ENCODE results near the gene FBXL16. TPM values are rescaled to one million over a fixed set of nuclear protein-coding genes. Genes with fewer than 3 reads are reported as not detected.

The FBXL16 gene
- total RNA-seq, 1 donor from 2014 or later, result 0.75 TPM

GRCh38 chr16:725041-725376, 19.4 kb upstream of the FBXL16 start:
- CTCF ChIA-PET, result no interaction called here

GRCh38 chr16:724188-725040, 18.8 kb upstream of the FBXL16 start:
- DNase-seq (no peak), ATAC-seq (ENCODE audit: low read depth) (no peak)
- Mint-ChIP-seq H3K36me3 (ENCODE audit: low read depth) (peaks cover 3% of the 10 kb centered on the region), H3K27me3 (no peaks in the 10 kb centered on the region), H3K4me3 (no peak overlapping the region), H3K4me1 (peaks cover 12% of the 10 kb centered on the region), H3K9me3 (no peaks in the 10 kb centered on the region), H3K27ac (no peak overlapping the region)
- intact Hi-C loops (cut with micrococcal nuclease), result loop anchor here (5.0 kb wide), 2 partner anchors 83 to 248 kb away; partner anchors contain the start of gene LMF1
- TF ChIP-seq CTCF (IDR thresholded peaks at IDR 0.05), result no peak
- POLR2A ChIA-PET, result interaction anchor here (0.6 to 1.3 kb wide), 4 partner anchors 10 to 48 kb away, joined by 3 to 4 read pairs (median 3); partner anchors contain the start of gene METRN
- CTCF ChIA-PET, result no interaction called here

More at GRCh38 chr16:725041-725376, 19.4 kb upstream of the FBXL16 start:
- no peaks in the 10 kb centered on the region for H3K9me3 Mint-ChIP-seq
- ATAC-seq (ENCODE audit: low read depth) (no peak), DNase-seq (no peak)
- no peaks in the 10 kb centered on the region for H3K27me3 Mint-ChIP-seq
- TF ChIP-seq CTCF (IDR thresholded peaks at IDR 0.05), result no peak
- peaks cover 9% of the 10 kb centered on the region for H3K4me1 Mint-ChIP-seq
- POLR2A ChIA-PET, result interaction anchor here (0.6 to 1.6 kb wide), 5 partner anchors 10 to 49 kb away, joined by 3 to 7 read pairs (median 4); partner anchors contain the start of genes CIAO3 and METRN
- peaks cover 3% of the 10 kb centered on the region for H3K36me3 Mint-ChIP-seq (ENCODE audit: low read depth)
- no peak overlapping the region for H3K27ac Mint-ChIP-seq
- intact Hi-C loops (cut with micrococcal nuclease), result no loop called here
- H3K4me3 Mint-ChIP-seq, result no peak overlapping the region

- no peak for TF ChIP-seq CTCF (IDR thresholded peaks at IDR 0.05)
- Mint-ChIP-seq H3K36me3 (ENCODE audit: low read depth) (peaks cover 3% of the 10 kb centered on the region), H3K4me3 (no peak overlapping the region), H3K4me1 (peaks cover 16% of the 10 kb centered on the region), H3K27me3 (no peaks in the 10 kb centered on the region), H3K9me3 (no peaks in the 10 kb centered on the region), H3K27ac (no peak overlapping the region)
- DNase-seq, result no peak
- ATAC-seq (ENCODE audit: low read depth), result no peak
- ChIA-PET CTCF (no interaction called here), POLR2A (interaction anchor here (1.3 to 4.4 kb wide), 2 partner anchors 13 to 16 kb away, joined by 3 to 31 read pairs; no protein-coding TSS in a partner anchor)
- intact Hi-C loops (cut with micrococcal nuclease), result loop anchor here (5.0 kb wide), 2 partner anchors 84 to 249 kb away; partner anchors contain the start of gene LMF1
Measured at GRCh38 chr16:723695-724094, 18.1 kb upstream of the FBXL16 start.

- TF ChIP-seq CTCF (IDR thresholded peaks at IDR 0.05), result no peak
- ATAC-seq (ENCODE audit: low read depth), result no peak
- peaks cover 3% of the 10 kb centered on the region for H3K36me3 Mint-ChIP-seq (ENCODE audit: low read depth)
- intact Hi-C loops (cut with micrococcal nuclease), result loop anchor here (5.0 kb wide), 2 partner anchors 84 to 249 kb away; partner anchors contain the start of gene LMF1
- no peaks in the 10 kb centered on the region for H3K9me3 Mint-ChIP-seq
- H3K27ac Mint-ChIP-seq, result no peak overlapping the region
- DNase-seq, result no peak
- no peak overlapping the region for H3K4me3 Mint-ChIP-seq
- H3K4me1 Mint-ChIP-seq, result peaks cover 16% of the 10 kb centered on the region
- H3K27me3 Mint-ChIP-seq, result no peaks in the 10 kb centered on the region
- CTCF ChIA-PET, result interaction anchor here (0.9 to 2.3 kb wide), 2 partner anchors 11 to 18 kb away, joined by 3 to 12 read pairs; partner anchors contain the start of gene CIAO3
- POLR2A ChIA-PET, result interaction anchor here (1.3 to 4.4 kb wide), 4 partner anchors 14 to 39 kb away, joined by 3 to 34 read pairs (median 18); partner anchors contain the start of genes JMJD8 and WDR24
Measured at GRCh38 chr16:722835-723633, 17.4 kb upstream of the FBXL16 start.
